B cell (primary cell): Measurements from ENCODE around the gene PIGZ.

ENCODE experiments used
- CTCF ChIP-seq: fragments of 200-600 bp; IDR thresholded peaks from one replicate; pipeline ENCODE4 v1.8.0; 2022; ENCODE audit warnings: antibody characterized with exemption, mild to moderate bottlenecking
- EZH2 ChIP-seq: IDR thresholded peaks from 2 replicates; pipeline ENCODE4 v1.6.1; 2012; ENCODE audit warnings: borderline replicate concordance, low read depth, mild to moderate bottlenecking, moderate library complexity, low read length; ENCODE audit not compliant: insufficient read depth, poor library complexity, severe bottlenecking

- no peak for TF ChIP-seq CTCF
- TF ChIP-seq EZH2: no peak
Observed at GRCh38 chr3:197009532-197010019, 40.9 kb upstream of the PIGZ start.
